Adrenal gland (tissue), 5 donors: ENCODE data around the gene CETN1.

Source experiments
- CTCF ChIP-seq, 6 experiments: fragments of 450-650 bp in 4 of 6; fragments of 200-600 bp in 2 of 6; sonication (generic) in 1 of 6; IDR thresholded peaks; 1 replicate in 5 of 6; 2 replicates in 1 of 6; pipeline versions ENCODE4 v1.5.1 to v1.8.0; 2016 to 2021; ENCODE audit warnings: antibody characterized with exemption in 6 of 6, mild to moderate bottlenecking in 2 of 6, moderate library complexity in 1 of 6
- POLR2A ChIP-seq, 2 donors: fragments of 450-650 bp; IDR thresholded peaks; one replicate each; pipeline ENCODE4 v1.6.1; 2017; ENCODE audit warnings: antibody characterized with exemption in 2 of 2, mild to moderate bottlenecking in 2 of 2, moderate library complexity in 1 of 2
- donor health status: DM: no; HTN: no; CAD: no.

- TF ChIP-seq CTCF (IDR thresholded peaks at IDR 0.05) (no peak), POLR2A (IDR thresholded peaks at IDR 0.05) (no peak)
Measured at GRCh38 chr18:631560-631959, 51.4 kb downstream of the CETN1 start.
